NCI-H1105 (cell line): ENCODE results near the gene TFF2.

Source experiments
- DNase-seq: peaks from one replicate; lab custom pipeline; 2025; lab: John Stamatoyannopoulos, UW

Gene TFF2

GRCh38 chr21:42350927-42351426 is at the start of gene TFF2:
Gene TFF2, minus strand, starts transcription at chr21:42350994. Its CDS starts 37 bp downstream, at chr21:42350957.
- no peak for DNase-seq

GRCh38 chr21:42400525-42400924 is 49.7 kb upstream of the TFF2 start:
- no peak for DNase-seq

GRCh38 chr21:42398436-42399028 is 47.7 kb upstream of the TFF2 start:
- no peak for DNase-seq

- DNase-seq, result no peak
These were observed 47.1 kb upstream of the TFF2 start for GRCh38 chr21:42397746-42398394.

GRCh38 chr21:42396799-42397745 is 46.3 kb upstream of the TFF2 start:
- DNase-seq, result no peak

GRCh38 chr21:42395905-42396651 is 45.3 kb upstream of the TFF2 start, which contains the start of gene TMPRSS3:
Gene TMPRSS3, minus strand, starts transcription at chr21:42396052. Its CDS starts 635 bp downstream, at chr21:42395417.
- DNase-seq, result no peak

- no peak for DNase-seq
These were observed 44.5 kb upstream of the TFF2 start for GRCh38 chr21:42395302-42395701.

GRCh38 chr21:42393443-42393950 is 42.7 kb upstream of the TFF2 start:
- DNase-seq, result no peak

- no peak for DNase-seq
These were observed 42.1 kb upstream of the TFF2 start for GRCh38 chr21:42392731-42393442.

- no peak for DNase-seq
These were observed 40.5 kb upstream of the TFF2 start for GRCh38 chr21:42391297-42391696.

- DNase-seq, result no peak
These were observed 39.9 kb upstream of the TFF2 start for GRCh38 chr21:42390696-42391095.

GRCh38 chr21:42390193-42390592 is 39.4 kb upstream of the TFF2 start:
- no peak for DNase-seq

GRCh38 chr21:42389449-42389835 is 38.6 kb upstream of the TFF2 start:
- no peak for DNase-seq

- DNase-seq, result no peak
These were observed 38.1 kb upstream of the TFF2 start for GRCh38 chr21:42388740-42389448.

GRCh38 chr21:42387843-42388340 is 37.1 kb upstream of the TFF2 start:
- DNase-seq, result no peak

- DNase-seq, result no peak
These were observed 36.4 kb upstream of the TFF2 start for GRCh38 chr21:42387164-42387563.

- DNase-seq, result no peak
These were observed 35.3 kb upstream of the TFF2 start for GRCh38 chr21:42386034-42386591.

GRCh38 chr21:42385619-42386018 is 34.8 kb upstream of the TFF2 start:
- DNase-seq, result no peak

- DNase-seq, result no peak
These were observed 34.2 kb upstream of the TFF2 start for GRCh38 chr21:42384989-42385388.
